ENCODE results near the gene PAX4.

The PAX4 gene

DNA sequence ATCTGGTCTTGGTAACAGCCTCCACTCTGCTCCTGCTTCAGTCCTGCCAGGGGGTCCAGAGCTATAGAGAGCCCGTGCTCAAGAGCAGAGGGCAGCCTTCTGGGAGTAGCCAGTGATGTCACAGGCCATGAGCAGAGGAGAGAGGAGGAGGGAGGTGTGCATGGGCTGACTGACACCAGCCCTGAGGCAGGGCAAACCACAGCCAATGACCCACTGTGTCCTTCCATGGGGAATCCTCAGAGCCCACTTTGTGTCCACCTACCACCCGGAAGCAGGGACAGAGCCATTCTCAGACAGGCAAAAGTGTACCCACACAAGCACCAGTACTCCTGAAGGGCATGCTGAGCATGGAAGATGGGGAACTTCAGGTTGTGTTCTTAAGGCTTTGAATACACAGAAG is at the start of gene PAX4:
TSS of gene PAX4 (minus strand) at position 101 of the 400 bp plus-strand sequence. CDS start 2,214 bp downstream, outside the sequence.
- DNase-seq (ENCODE audit: low read depth in 2 of 2): no peak

DNA sequence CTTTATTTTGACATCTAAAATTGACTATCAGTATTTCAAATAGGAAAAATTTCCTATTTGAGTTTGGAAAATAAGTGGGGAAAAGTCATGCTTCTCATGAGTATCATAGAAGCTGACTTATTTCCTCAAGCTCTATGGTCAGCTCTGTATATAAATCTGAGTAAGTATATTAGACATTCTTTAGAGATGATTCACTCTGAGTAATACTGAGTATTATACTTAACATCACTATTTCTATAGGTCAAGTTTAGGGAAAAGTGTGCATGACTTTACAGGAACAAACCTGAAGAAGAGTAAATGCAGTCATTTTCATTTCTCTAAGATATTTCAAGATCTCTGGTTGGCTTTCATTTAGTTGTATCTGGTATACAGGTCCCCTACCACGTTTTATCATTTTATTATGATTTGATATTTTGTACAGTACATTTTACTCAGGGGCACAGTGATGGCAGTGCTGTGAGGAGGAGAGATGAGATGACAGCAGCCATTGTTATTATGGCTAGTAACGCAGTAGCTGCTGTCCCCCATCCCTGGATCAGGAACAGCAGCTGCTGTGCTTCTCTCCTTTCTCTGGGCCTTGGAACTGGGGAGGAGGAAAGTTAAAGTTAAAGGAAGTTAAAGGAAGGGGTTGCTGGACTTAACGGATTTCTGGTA is 49.2 kb upstream of the PAX4 start:
- DNase-seq (ENCODE audit: low read depth in 2 of 2): no peak

DNA sequence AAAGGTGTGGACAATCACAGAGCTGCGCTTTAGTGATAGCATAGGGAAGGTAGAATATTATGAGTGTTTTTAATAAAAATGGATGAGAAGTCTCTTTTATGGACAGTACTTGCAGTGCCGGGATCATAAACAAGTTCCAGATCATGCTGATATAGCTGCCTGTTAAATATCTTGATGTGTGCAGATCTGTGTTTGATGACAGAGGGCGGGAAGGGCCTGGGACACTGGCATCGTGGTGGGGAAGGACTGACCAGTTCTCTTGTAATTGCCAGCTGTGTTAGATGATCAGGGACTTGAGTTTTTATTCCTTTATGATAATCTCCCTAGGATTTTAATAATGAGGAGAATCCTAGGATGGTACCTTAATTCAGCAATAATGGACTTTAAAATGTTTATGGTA is 48.7 kb upstream of the PAX4 start:
- no peak for DNase-seq (ENCODE audit: low read depth in 2 of 2)

DNA sequence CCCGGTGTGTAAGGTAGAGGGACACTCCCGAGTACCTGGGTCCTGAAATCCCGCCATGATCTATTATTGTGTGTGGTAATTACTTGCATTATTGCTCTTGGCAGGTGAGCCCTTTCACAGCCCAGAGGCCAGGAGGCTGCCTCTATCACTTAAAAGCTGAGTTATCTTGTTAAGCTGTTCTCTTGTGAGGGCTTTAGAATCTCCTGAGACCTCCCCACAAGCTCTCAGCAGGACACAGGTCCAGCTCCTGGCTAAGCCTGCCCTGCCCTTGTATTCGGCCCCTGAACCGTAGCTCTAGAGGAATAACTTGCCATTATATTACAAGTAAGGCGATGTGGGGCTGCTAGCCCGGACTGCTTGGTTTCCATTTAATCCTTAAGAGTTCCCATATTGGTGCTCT is 48.0 kb upstream of the PAX4 start:
- no peak for DNase-seq (ENCODE audit: low read depth in 2 of 2)

DNA sequence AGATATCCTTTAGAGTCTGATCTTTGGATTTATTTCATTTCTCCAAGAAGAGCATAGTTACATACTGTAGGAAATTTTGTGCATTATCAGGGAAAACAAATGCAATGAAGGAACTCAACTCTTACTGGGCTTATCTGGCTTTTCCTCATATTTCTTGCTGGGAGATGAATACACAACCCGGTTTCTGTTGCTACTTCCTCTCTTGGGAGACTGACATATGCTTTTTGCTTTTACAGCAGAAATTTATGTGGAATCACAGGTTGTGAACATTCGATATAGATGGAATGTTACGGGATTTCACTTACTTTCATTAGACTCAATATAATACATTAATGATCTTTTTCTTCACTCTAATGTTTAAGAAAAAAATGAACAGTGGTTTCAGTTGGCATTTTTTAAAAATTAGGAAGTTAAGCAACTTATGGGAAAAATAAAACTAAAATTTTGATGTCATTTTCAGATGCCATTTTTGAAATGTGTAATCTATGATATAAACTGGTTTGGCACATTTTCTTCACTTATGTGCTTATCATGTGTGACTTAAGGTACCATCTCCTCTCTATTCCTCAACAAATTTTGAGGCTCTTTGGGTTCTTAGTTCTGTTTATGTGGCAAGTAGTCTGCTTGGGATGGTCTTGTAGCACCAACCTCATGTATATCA is 41.2 kb upstream of the PAX4 start:
- no peak for DNase-seq (ENCODE audit: low read depth in 2 of 2)

DNA sequence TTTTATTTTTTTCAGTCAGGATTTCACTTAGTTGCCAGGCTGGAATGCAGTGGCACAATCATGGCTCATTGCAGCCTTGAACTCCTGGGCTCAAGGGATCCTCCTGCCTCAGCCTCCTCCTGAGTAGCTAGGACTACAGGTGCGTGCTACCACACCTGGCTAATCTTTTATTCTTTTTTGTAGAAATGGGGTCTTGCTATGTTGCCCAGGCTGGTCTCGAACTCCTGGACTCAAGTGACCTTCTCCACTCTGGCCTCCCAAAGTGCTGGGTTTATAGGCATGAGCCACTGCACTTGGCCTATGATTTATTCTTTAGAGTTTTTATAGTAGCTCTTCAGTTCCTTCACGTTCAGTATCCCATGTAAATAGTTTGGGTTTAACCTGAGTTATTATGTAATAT is 39.6 kb upstream of the PAX4 start:
- DNase-seq (ENCODE audit: low read depth in 2 of 2): no peak

DNA sequence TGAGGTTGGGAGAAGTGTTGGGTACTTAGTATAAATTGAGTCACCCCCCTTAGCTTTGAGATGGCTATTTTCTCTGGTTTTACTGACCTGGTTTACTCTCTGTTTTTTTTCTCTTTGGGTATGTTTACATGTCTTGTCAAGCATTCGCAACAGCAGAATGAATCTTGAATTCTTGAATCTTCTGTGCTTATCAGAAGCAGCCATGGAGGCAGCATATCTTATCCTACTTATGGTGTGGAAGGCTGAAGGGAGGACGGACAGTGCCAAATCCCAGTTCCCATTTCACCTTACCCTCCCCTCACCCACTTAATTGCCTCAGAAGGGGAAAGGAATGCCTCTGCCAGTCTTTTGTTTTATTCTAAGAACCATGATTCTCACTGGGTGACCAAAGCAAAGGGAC is 37.8 kb upstream of the PAX4 start:
- DNase-seq (ENCODE audit: low read depth in 2 of 2): no peak

GRCh38 chr7:127654404-127655394 is 36.8 kb upstream of the PAX4 start:
- DNase-seq (ENCODE audit: low read depth in 2 of 2): no peak

DNA sequence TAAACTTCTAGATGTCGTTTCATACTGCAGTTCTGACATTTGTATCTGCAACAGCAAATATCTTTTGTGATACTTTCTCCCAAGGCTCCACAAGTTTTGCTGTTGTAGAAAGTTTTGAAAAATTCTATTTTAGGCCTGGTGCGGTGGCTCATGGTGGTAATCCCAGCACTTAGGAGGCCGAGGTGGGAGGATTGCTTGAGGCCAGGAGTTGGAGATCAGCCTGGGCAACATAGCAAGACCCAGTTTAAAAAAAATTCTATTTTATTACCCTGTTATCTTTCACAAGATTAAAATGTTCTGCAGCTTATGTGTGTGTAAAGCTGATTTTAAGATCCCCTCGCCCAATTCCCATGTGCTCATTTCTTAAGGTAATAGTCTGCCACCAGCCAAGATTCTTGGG is 35.5 kb upstream of the PAX4 start:
- DNase-seq (ENCODE audit: low read depth in 2 of 2): no peak

GRCh38 chr7:127652333-127653248 is 34.6 kb upstream of the PAX4 start:
- DNase-seq (ENCODE audit: low read depth in 2 of 2): no peak

GRCh38 chr7:127651556-127652332 is 33.8 kb upstream of the PAX4 start, which contains the start of gene SND1:
TSS of gene SND1 (plus strand) at chr7:127652194. CDS start at chr7:127652374, 180 bp downstream.
- peak; percentile 96 to 97 for DNase-seq (ENCODE audit: low read depth in 2 of 2)

GRCh38 chr7:127650847-127651555 is 33.1 kb upstream of the PAX4 start:
- DNase-seq (ENCODE audit: low read depth in 2 of 2): no peak

GRCh38 chr7:127648986-127649385 is 31.0 kb upstream of the PAX4 start:
- no peak for DNase-seq (ENCODE audit: low read depth in 2 of 2)

DNA sequence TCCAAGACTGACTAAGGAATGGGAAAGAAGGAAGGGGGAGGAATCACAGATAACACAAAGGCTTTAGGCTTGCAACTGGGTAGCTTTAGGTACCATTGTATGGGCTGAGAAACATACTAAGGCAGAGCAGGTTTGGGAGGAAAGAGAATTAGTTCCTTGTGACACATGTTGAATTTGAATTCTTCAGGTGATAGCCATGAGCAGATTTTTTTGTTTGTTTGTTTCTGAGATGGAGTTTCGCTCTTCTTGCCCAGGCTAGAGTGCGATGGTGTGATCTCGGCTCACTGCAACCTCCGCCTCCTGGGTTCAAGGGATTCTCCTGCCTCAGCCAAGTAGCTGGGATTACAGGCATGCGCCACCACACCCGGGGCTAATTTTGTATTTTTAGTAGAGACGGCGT is 29.7 kb upstream of the PAX4 start:
- no peak for DNase-seq (ENCODE audit: low read depth in 2 of 2)

DNA sequence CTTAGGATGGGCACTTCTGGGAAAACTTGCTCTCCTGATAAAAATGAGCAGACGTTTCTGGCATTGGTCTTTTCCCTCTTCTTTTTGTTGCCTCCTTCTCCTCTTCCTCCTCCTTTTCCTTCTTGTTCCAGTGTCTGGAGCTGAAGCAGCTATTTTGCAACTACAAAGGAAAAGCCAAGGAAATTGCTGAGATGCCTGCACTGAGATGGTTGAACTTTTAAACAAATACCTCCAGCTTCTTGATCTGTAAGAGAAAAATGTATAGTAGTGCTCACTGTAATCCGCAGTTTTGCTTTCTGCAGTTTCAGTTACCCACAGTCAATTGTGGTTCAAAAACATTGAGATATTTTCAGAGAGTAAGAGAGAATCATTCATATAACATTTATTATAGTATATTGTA is 26.5 kb upstream of the PAX4 start:
- DNase-seq (ENCODE audit: low read depth in 2 of 2): no peak

GRCh38 chr7:127638197-127638596 is 20.3 kb upstream of the PAX4 start:
- DNase-seq (ENCODE audit: low read depth in 2 of 2): no peak

DNA sequence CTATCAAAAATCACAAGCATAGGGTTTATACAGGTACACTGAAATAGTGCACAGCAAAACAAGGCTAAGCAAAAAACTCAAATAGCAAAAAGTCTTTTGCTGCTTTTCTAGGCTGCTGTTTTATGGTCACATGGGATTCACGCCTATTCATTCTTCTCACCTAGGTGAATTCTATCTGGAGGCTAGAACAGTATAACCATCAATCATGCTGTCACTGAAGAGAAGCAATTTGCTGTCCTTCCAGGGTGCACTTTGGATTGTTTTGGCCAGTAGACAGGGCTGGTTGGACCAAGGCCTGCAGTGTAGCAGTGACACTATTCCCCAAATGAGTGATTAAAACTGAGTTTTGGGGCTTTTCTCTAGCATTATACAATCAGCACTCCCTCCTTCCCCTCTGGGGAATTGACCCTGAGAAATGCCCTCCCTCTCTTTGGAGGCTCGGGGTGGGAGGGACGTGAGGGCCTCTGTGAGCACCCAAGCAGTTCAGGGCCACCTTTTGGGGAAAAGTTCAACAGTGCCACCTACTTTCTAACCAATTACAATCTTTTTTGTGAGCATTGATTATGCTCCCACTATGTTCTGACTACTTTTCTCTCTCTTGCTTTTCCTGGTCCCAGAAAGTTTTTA is 17.8 kb upstream of the PAX4 start:
- no peak for DNase-seq (ENCODE audit: low read depth in 2 of 2)

DNA sequence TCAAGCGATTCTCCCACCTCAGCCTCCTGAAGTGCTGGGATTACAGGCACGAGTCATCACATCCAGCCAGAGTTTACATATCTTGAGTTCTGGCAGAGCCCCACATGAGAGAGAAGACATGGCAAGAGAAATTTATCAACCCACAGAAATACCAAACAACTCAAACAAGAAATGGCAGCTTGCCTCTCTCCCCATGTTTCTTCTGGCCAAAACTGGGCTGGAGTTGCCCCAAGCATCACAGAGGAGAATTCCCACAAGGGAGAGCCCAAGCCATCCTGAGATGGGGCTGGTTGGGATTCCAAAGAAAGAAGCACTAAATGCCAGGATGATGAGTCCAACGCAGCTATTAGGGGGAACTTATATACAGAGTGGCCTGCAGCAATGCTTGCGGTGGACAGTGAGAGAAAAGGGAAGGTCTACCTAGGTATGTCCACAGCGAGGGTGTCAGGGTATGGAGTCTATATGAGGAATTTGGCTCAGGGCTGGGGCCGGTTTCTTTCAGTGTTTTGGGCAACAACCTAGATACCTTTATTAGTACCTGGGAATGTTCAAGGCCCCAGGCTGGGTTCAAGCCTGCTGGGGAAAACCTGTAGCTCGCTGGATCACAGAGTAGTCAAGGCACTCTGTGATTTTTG is 14.5 kb upstream of the PAX4 start:
- DNase-seq (ENCODE audit: low read depth in 2 of 2): no peak

Data from activated CD4-positive, alpha-beta T cell treated with anti-CD3 and anti-CD28 coated beads for 24 hours (primary cell).